Measurements from ENCODE around the gene DCTD. TPM values are rescaled to one million over a fixed set of nuclear protein-coding genes. Genes with fewer than 3 reads are reported as not detected.
A peak's percentile ranks its signal among the peaks of the same experiment; 100 is the strongest.

Gene DCTD
- total RNA-seq, 1 experiment from 2014 or later, result 100 TPM

- H3K4me1 Mint-ChIP-seq, result peaks cover 0 to 3% of the 10 kb centered on the region in 2 experiments; a peak in 1 of 4 replicates
- Histone ChIP-seq H4K20me1 (ENCODE audit: control insufficient read depth, insufficient read depth, insufficient read length) (no peaks in the 10 kb centered on the region), H3K79me1 (ENCODE audit: insufficient read depth, low read depth, low read length, poor library complexity, severe bottlenecking) (no peaks in the 10 kb centered on the region), H3K4ac (ENCODE audit: low read depth, low read length) (no peak overlapping the region), H3K18ac (ENCODE audit: insufficient read length, low read depth, low read length) (no peak overlapping the region), H3T11ph (ENCODE audit: low read length) (no peak overlapping the region), H3K27me3 (ENCODE audit: insufficient read depth, low read length) (no peaks in the 10 kb centered on the region), H2AFZ (ENCODE audit: low read length) (no peak overlapping the region), H2BK20ac (ENCODE audit: low read depth, low read length, poor library complexity, severe bottlenecking) (no peak overlapping the region), H3K14ac (ENCODE audit: insufficient read depth, low read length) (no peak overlapping the region), H4K5ac (ENCODE audit: insufficient read length, low read depth, low read length) (no peak overlapping the region), H4K91ac (ENCODE audit: insufficient read length, low read depth, low read length) (no peak overlapping the region), H2BK12ac (ENCODE audit: insufficient read length, low read depth, low read length) (no peak overlapping the region), H2BK5ac (ENCODE audit: insufficient read length, low read length) (no peak overlapping the region), H3K4me2 (ENCODE audit: insufficient read depth, insufficient read length, low read length) (no peak overlapping the region), H2AK5ac (ENCODE audit: insufficient read length, low read length) (no peak overlapping the region), H3K27ac (ENCODE audit: insufficient read length, low read depth, low read length) (no peak overlapping the region), H4K8ac (replicated peaks; ENCODE audit: insufficient read length, low read depth, low read length) (no peak overlapping the region), H2BK120ac (ENCODE audit: low read depth, low read length, poor library complexity, severe bottlenecking) (no peak overlapping the region), H3K9ac (ENCODE audit: extremely low read depth, insufficient read length, low read length) (no peak overlapping the region), H3K56ac (ENCODE audit: insufficient read length, low read depth, low read length) (no peak overlapping the region), H3K23me2 (ENCODE audit: insufficient read length, low read depth, low read length, poor library complexity, severe bottlenecking) (no peaks in the 10 kb centered on the region), H2BK15ac (ENCODE audit: low read depth, low read length) (no peak overlapping the region), H3K79me2 (ENCODE audit: insufficient read depth, low read length) (peaks cover 1% of the 10 kb centered on the region; the same call in 1 of the 2 replicates), H3K9me3 (ENCODE audit: control insufficient read depth, low read depth, low read length) (no peaks in the 10 kb centered on the region), H3K23ac (ENCODE audit: insufficient read length, low read depth, low read length) (no peak overlapping the region), H3K4me1 (ENCODE audit: insufficient read depth, low read length) (no peaks in the 10 kb centered on the region)
- H3K9me3 Mint-ChIP-seq, result no peaks in the 10 kb centered on the region
- no peak for DNase-seq
- H3K36me3 Mint-ChIP-seq (ENCODE audit: insufficient read depth in 1 of 3, low read depth in 3 of 3), result peaks cover 5 to 86% (median 61%) of the 10 kb centered on the region in 3 experiments; a peak in 6 of 7 replicates
- TF ChIP-seq CTCF (conservative IDR thresholded peaks at IDR 0.05), result no peak
- no CpG with 5 or more reads among the region's 12 CpGs for WGBS (ENCODE audit: extremely low coverage, insufficient read length, low lambda C conversion rate)
- H3K27ac Mint-ChIP-seq, result peak overlapping the region; percentile 4 to 46 (median 19); a peak in 3 of 7 replicates
- H3K4me3 Mint-ChIP-seq, result no peak overlapping the region
- no peaks in the 10 kb centered on the region for H3K27me3 Mint-ChIP-seq (ENCODE audit: low read depth)
Observed at GRCh38 chr4:182895791-182896292, 21.3 kb downstream of the DCTD start.
